HCT116 (cell line): ENCODE measurements around the gene CBL.

Source experiments
- EZH2 ChIP-seq: fragments of 200-600 bp; sonication (generic); IDR thresholded peaks from 2 replicates; pipeline ENCODE4 v1.6.1; 2017; ENCODE audit warnings: antibody characterized with exemption, mixed run types
- EZH2phosphoT487 ChIP-seq: fragments of 200-600 bp; IDR thresholded peaks from 2 replicates; pipeline ENCODE4 v1.6.1; 2018; ENCODE audit warnings: antibody characterized with exemption, borderline replicate concordance
- JUND ChIP-seq: IDR thresholded peaks from 2 replicates; pipeline ENCODE4 v1.6.1; 2012
- POLR2A ChIP-seq: IDR thresholded peaks from 2 replicates; pipeline ENCODE4 v1.7.0; 2011; ENCODE audit warnings: borderline replicate concordance; ENCODE audit not compliant: insufficient read depth, insufficient read length; ENCODE audit errors: extremely low read depth
- POLR2AphosphoS5 ChIP-seq: IDR thresholded peaks from 2 replicates; pipeline ENCODE4 v1.6.1; 2011; ENCODE audit warnings: mild to moderate bottlenecking, low read depth, low read length, moderate library complexity
- ZNF274 ChIP-seq: fragments of 200-500 bp; sonication (Bioruptor generic); IDR thresholded peaks from 2 replicates; pipeline ENCODE4 v1.6.1; 2014; ENCODE audit warnings: mild to moderate bottlenecking, low read depth, low read length, inconsistent platforms
- TF ChIP-seq, protein P1 (sequence below), 3 experiments: fragments of 200-600 bp in 1 of 3; sonication (generic) in 1 of 3; IDR thresholded peaks in 2 of 3; conservative IDR thresholded peaks in 1 of 3; 2 replicates each; pipeline ENCODE4 v1.5.1; 2012 to 2017; ENCODE audit warnings: low read depth in 2 of 3, low read length in 2 of 3, antibody characterized with exemption in 1 of 3, borderline replicate concordance in 1 of 3, control low read depth in 1 of 3, mild to moderate bottlenecking in 1 of 3, mixed read lengths in 1 of 3, mixed run types in 1 of 3, moderate library complexity in 1 of 3; ENCODE audit not compliant: insufficient read depth in 1 of 3
- TF ChIP-seq, protein P2 (sequence below): IDR thresholded peaks from 2 replicates; pipeline ENCODE4 v1.6.1; 2011; ENCODE audit warnings: mild to moderate bottlenecking, low read length, moderate library complexity; ENCODE audit not compliant: insufficient replicate concordance; ENCODE audit errors: extremely low read depth
- TF ChIP-seq, protein P3 (sequence below): IDR thresholded peaks from 2 replicates; pipeline ENCODE4 v1.6.1; 2012; ENCODE audit warnings: low read depth

DNA sequence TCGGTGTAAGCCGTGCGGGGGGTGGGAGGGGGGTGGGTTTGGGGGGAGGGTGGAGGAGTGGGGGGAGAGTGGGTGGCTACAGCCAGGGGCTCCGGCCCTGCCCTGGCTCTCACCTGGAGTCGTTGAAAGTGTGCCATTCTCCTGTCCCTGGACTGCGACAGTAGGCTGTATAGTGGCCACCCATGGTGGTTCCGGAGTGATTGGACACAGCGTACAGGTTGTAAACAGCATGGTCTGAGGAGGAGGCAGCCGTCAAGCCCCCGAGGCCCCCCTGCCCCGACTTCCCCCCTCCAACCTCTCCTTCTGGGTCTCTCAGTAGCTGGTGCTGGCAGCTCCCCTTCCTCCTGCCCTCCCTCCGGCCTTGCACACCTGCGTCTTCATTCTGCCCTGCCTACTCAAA is 150.9 kb downstream of the CBL start:
- TF ChIP-seq, protein P1, sequence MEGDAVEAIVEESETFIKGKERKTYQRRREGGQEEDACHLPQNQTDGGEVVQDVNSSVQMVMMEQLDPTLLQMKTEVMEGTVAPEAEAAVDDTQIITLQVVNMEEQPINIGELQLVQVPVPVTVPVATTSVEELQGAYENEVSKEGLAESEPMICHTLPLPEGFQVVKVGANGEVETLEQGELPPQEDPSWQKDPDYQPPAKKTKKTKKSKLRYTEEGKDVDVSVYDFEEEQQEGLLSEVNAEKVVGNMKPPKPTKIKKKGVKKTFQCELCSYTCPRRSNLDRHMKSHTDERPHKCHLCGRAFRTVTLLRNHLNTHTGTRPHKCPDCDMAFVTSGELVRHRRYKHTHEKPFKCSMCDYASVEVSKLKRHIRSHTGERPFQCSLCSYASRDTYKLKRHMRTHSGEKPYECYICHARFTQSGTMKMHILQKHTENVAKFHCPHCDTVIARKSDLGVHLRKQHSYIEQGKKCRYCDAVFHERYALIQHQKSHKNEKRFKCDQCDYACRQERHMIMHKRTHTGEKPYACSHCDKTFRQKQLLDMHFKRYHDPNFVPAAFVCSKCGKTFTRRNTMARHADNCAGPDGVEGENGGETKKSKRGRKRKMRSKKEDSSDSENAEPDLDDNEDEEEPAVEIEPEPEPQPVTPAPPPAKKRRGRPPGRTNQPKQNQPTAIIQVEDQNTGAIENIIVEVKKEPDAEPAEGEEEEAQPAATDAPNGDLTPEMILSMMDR (IDR thresholded peaks at IDR 0.05 in 2 of 3, conservative IDR thresholded peaks at IDR 0.05 in 1 of 3; ENCODE audit: borderline replicate concordance in 1 of 3, insufficient read depth in 1 of 3, low read depth in 2 of 3, low read length in 2 of 3): no peak
- no peak for TF ChIP-seq EZH2phosphoT487
- TF ChIP-seq, protein P2, sequence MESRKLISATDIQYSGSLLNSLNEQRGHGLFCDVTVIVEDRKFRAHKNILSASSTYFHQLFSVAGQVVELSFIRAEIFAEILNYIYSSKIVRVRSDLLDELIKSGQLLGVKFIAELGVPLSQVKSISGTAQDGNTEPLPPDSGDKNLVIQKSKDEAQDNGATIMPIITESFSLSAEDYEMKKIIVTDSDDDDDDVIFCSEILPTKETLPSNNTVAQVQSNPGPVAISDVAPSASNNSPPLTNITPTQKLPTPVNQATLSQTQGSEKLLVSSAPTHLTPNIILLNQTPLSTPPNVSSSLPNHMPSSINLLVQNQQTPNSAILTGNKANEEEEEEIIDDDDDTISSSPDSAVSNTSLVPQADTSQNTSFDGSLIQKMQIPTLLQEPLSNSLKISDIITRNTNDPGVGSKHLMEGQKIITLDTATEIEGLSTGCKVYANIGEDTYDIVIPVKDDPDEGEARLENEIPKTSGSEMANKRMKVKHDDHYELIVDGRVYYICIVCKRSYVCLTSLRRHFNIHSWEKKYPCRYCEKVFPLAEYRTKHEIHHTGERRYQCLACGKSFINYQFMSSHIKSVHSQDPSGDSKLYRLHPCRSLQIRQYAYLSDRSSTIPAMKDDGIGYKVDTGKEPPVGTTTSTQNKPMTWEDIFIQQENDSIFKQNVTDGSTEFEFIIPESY: no peak
- no peak for TF ChIP-seq JUND
- TF ChIP-seq POLR2A: no peak
- TF ChIP-seq EZH2: no peak
- no peak for TF ChIP-seq ZNF274
- no peak for TF ChIP-seq POLR2AphosphoS5
- TF ChIP-seq, protein P3, sequence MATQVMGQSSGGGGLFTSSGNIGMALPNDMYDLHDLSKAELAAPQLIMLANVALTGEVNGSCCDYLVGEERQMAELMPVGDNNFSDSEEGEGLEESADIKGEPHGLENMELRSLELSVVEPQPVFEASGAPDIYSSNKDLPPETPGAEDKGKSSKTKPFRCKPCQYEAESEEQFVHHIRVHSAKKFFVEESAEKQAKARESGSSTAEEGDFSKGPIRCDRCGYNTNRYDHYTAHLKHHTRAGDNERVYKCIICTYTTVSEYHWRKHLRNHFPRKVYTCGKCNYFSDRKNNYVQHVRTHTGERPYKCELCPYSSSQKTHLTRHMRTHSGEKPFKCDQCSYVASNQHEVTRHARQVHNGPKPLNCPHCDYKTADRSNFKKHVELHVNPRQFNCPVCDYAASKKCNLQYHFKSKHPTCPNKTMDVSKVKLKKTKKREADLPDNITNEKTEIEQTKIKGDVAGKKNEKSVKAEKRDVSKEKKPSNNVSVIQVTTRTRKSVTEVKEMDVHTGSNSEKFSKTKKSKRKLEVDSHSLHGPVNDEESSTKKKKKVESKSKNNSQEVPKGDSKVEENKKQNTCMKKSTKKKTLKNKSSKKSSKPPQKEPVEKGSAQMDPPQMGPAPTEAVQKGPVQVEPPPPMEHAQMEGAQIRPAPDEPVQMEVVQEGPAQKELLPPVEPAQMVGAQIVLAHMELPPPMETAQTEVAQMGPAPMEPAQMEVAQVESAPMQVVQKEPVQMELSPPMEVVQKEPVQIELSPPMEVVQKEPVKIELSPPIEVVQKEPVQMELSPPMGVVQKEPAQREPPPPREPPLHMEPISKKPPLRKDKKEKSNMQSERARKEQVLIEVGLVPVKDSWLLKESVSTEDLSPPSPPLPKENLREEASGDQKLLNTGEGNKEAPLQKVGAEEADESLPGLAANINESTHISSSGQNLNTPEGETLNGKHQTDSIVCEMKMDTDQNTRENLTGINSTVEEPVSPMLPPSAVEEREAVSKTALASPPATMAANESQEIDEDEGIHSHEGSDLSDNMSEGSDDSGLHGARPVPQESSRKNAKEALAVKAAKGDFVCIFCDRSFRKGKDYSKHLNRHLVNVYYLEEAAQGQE: no peak
